ENCODE results near the gene ITPK1.

The ITPK1 gene

GRCh38 chr14:93155667-93156066 is 39.9 kb upstream of the ITPK1 start:
- TF ChIP-seq, protein P1, sequence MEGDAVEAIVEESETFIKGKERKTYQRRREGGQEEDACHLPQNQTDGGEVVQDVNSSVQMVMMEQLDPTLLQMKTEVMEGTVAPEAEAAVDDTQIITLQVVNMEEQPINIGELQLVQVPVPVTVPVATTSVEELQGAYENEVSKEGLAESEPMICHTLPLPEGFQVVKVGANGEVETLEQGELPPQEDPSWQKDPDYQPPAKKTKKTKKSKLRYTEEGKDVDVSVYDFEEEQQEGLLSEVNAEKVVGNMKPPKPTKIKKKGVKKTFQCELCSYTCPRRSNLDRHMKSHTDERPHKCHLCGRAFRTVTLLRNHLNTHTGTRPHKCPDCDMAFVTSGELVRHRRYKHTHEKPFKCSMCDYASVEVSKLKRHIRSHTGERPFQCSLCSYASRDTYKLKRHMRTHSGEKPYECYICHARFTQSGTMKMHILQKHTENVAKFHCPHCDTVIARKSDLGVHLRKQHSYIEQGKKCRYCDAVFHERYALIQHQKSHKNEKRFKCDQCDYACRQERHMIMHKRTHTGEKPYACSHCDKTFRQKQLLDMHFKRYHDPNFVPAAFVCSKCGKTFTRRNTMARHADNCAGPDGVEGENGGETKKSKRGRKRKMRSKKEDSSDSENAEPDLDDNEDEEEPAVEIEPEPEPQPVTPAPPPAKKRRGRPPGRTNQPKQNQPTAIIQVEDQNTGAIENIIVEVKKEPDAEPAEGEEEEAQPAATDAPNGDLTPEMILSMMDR (IDR thresholded peaks at IDR 0.05; ENCODE audit: low read length, missing control alignments) = no peak
- DNase-seq (ENCODE audit: low read depth) = no peak
- no peak overlapping the region for H3K4me3 ChIP-seq (replicated peaks; ENCODE audit: low read depth, low read length)

- no peak overlapping the region for H3K4me3 ChIP-seq (replicated peaks; ENCODE audit: low read depth, low read length)
- no peak for DNase-seq (ENCODE audit: low read depth)
- TF ChIP-seq, protein P1 (IDR thresholded peaks at IDR 0.05; ENCODE audit: low read length, missing control alignments) = no peak
Measured at GRCh38 chr14:93153121-93153520, 37.4 kb upstream of the ITPK1 start.

- DNase-seq (ENCODE audit: low read depth) = no peak
- TF ChIP-seq, protein P1 (IDR thresholded peaks at IDR 0.05; ENCODE audit: low read length, missing control alignments) = no peak
- no peak overlapping the region for H3K4me3 ChIP-seq (replicated peaks; ENCODE audit: low read depth, low read length)
Measured at GRCh38 chr14:93150227-93151208, 34.8 kb upstream of the ITPK1 start.

- TF ChIP-seq, protein P1 (IDR thresholded peaks at IDR 0.05; ENCODE audit: low read length, missing control alignments) = no peak
- no peak for DNase-seq (ENCODE audit: low read depth)
- H3K4me3 ChIP-seq (replicated peaks; ENCODE audit: low read depth, low read length) = no peak overlapping the region
Measured at GRCh38 chr14:93148979-93149378, 33.3 kb upstream of the ITPK1 start.

DNA sequence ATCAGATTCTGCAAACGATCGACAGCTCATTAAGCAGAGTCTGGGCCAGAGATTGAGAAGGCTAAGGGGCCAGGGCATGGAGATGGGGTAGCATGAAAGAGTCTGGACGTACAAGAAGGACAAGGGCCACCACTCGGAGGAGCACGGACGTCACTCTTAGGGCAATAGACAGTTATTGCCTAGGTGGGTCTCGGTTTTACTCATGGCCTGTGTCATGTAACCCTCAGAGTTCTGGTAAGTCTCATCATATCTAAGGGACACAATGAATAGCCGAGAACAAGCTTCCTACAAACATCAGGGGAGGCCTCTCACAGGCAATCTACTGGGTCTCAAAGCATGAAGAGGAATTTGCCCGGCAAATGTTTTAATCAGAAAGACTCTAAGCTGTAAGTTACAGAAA is 30.4 kb upstream of the ITPK1 start:
- TF ChIP-seq, protein P1 (IDR thresholded peaks at IDR 0.05; ENCODE audit: low read length, missing control alignments) = no peak
- no peak for DNase-seq (ENCODE audit: low read depth)
- no peak overlapping the region for H3K4me3 ChIP-seq (replicated peaks; ENCODE audit: low read depth, low read length)

DNA sequence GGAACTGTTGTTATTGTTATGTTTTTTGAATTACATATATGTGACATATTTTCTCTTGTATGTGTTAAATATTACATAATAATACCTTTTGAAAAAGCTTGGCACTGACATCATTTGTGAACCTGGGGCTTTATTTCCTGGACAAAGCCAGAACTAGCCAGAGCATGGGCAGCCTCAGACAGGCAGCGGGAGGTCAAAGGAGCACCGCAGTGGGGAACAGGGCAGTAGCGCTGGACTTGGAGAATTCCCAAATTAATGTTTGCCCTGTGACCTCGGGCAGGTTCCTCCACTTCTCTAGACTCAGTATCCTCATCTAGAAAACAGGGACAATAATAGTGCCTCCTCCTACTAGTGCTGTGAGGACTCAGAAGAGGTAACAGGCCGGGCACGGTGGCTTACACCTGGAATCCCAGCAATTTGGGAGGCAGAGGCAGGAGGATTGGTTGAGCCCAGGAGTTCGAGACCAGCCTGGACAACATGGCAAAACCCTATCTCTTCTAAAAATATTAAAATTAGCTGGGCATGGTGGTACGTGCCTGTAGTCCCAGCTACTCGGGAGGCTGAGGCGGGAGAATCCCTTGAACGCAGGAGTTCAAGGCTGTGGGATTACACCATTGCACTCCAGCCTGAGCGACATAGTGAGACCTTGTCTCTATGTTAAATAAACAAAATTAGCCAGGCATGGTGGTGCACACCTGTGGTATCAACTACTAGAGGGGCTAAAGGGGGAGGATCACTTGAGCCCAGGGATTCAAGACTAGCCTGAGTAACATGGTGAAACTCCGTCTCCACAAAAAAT is 27.3 kb upstream of the ITPK1 start:
- no peak for DNase-seq (ENCODE audit: low read depth)
- TF ChIP-seq, protein P1 (IDR thresholded peaks at IDR 0.05; ENCODE audit: low read length, missing control alignments) = no peak
- H3K4me3 ChIP-seq (replicated peaks; ENCODE audit: low read depth, low read length) = no peak overlapping the region

Data from fibroblast of pulmonary artery (primary cell).